Upper lobe of right lung (tissue), 1 donor: ENCODE results near the gene RNF215. TPM values are rescaled to one million over a fixed set of nuclear protein-coding genes. Genes with fewer than 3 reads are reported as not detected.
A peak's percentile ranks its signal among the peaks of the same experiment; 100 is the strongest.

Experiments
- ATAC-seq: fragments of 200-7000 bp; cut with Tn5 transposase; one replicate; pipeline ENCODE4 v1.9.1; 2020; ENCODE audit warnings: mild to moderate bottlenecking, moderate library complexity
- DNase-seq: peaks from one replicate; pipeline ENCODE4 v3.0.0-alpha.2; 2020
- H3K27ac ChIP-seq: fragments of 200-600 bp; one replicate; pipeline ENCODE4 v1.8.0; 2022
- H3K27me3 ChIP-seq: fragments of 200-600 bp; one replicate; pipeline ENCODE4 v1.8.0; 2022; ENCODE audit warnings: mild to moderate bottlenecking
- H3K36me3 ChIP-seq: fragments of 200-600 bp; one replicate; pipeline ENCODE4 v1.8.0; 2022
- H3K4me1 ChIP-seq: fragments of 200-600 bp; one replicate; pipeline ENCODE4 v1.8.0; 2022
- H3K4me3 ChIP-seq: fragments of 200-600 bp; one replicate; pipeline ENCODE4 v1.8.0; 2022; ENCODE audit warnings: mild to moderate bottlenecking
- H3K9me3 ChIP-seq: fragments of 200-600 bp; one replicate; pipeline ENCODE4 v1.8.0; 2022
- intact Hi-C: fragments of 100-400 bp; cut with DNase I; formaldehyde crosslinking; loops from one replicate; pipeline ENCODE4 v1.11.0; 2022
- total RNA-seq: library from RNA; stranded (reverse); fragmentation: NEBNext Ultra II Directional; extraction: Animal tissue kit (Norgen Biotek cat#: 25700); gene quantifications from one replicate; pipeline ENCODE4 v1.2.1, GENCODE V29; 2021
- TF ChIP-seq, protein P1 (sequence below): fragments of 200-600 bp; IDR thresholded peaks from one replicate; pipeline ENCODE4 v1.8.0; 2022; ENCODE audit warnings: antibody characterized with exemption
- donor health status: DM: no; HTN: yes; CAD: no; lungs with severe emphysema.

RNF215 gene
- total RNA-seq, 1 donor from 2014 or later, result 16.5 TPM

DNA sequence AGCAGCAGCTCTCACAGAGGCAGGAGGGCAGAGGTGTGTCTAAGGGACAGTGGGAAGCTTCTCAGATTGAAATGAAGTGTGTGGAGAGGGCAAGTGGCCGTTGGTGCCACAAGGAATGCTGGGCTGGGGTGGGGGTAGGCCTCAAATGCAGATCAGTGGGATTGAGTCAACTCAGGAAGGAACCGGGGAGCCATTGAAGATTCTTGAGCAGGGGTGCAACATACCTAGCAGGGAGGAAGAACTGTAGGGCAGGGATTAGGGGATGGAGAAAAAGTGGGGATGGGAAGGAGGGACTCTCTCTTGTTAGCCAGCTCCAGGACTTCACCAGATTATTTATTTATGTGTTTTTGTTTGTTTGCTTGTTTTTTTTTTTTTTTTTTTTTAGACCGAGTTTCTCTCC is 6.7 kb upstream of the RNF215 start:
- Histone ChIP-seq H3K27me3 (no peaks in the 10 kb centered on the region), H3K9me3 (no peaks in the 10 kb centered on the region), H3K4me3 (no peak overlapping the region), H3K4me1 (peaks cover 17% of the 10 kb centered on the region), H3K36me3 (no peaks in the 10 kb centered on the region), H3K27ac (no peak overlapping the region)
- TF ChIP-seq, protein P1, sequence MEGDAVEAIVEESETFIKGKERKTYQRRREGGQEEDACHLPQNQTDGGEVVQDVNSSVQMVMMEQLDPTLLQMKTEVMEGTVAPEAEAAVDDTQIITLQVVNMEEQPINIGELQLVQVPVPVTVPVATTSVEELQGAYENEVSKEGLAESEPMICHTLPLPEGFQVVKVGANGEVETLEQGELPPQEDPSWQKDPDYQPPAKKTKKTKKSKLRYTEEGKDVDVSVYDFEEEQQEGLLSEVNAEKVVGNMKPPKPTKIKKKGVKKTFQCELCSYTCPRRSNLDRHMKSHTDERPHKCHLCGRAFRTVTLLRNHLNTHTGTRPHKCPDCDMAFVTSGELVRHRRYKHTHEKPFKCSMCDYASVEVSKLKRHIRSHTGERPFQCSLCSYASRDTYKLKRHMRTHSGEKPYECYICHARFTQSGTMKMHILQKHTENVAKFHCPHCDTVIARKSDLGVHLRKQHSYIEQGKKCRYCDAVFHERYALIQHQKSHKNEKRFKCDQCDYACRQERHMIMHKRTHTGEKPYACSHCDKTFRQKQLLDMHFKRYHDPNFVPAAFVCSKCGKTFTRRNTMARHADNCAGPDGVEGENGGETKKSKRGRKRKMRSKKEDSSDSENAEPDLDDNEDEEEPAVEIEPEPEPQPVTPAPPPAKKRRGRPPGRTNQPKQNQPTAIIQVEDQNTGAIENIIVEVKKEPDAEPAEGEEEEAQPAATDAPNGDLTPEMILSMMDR, result no peak
- intact Hi-C loops, result loop anchor here (10.0 kb wide), 1 partner anchor 289 kb away; no protein-coding TSS in a partner anchor
- no peak for DNase-seq
- no peak for ATAC-seq

DNA sequence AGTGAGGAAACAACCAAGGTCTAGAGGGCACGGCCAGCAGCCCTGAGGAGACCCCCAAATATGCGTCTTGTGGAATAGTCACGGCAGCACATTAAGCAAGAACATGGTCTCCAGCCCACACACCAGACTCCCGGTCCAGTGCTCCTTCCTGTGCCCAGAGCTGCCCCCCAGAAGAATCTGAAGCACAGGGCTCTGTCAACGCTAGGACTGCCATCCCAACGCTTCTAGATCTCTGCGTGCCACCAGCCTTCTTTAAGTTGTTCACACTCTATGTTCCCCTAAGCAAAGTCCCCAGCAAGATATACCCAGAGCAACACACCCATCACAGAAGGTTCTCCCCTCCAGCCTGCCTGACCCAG is 6.1 kb upstream of the RNF215 start:
- H3K9me3 ChIP-seq, result no peaks in the 10 kb centered on the region
- intact Hi-C loops, result loop anchor here (10.0 kb wide), 1 partner anchor 288 kb away; no protein-coding TSS in a partner anchor
- ATAC-seq, result no peak
- DNase-seq, result no peak
- no peaks in the 10 kb centered on the region for H3K27me3 ChIP-seq
- H3K4me1 ChIP-seq, result peaks cover 17% of the 10 kb centered on the region
- H3K27ac ChIP-seq, result no peak overlapping the region
- TF ChIP-seq, protein P1, result no peak
- no peak overlapping the region for H3K4me3 ChIP-seq
- H3K36me3 ChIP-seq, result no peaks in the 10 kb centered on the region

DNA sequence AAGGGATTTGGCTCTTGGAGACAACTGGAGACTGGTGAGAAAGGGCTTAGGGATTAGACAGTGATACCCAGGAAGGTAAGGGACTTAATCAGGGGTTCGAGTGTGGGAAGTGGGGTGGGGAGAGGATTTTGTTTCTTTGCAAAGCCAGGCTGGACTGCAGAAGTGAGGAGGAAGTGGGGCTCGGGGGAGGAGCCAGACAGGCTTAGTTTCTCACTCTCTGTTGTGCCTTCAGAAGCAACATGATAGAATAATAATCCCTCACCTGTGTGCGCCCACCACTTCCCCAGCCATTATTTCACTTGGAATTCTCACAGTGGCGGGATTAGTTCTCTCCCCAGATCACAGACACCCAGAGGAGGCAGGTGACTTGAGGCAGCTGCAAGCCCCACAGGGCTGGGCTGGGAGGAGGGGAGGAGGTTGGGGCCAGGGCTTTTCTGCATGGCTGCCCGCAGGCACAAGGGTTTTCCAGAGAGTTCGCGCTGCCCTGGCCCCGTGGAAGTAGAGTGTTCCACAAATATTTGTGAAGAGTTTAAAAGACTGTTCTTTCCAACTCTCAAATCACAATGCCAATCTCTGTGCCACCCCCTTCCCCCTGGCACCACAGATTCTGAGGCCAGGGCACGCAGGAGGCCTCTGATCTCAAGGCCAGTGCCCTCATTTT is 5.6 kb upstream of the RNF215 start:
- H3K4me1 ChIP-seq, result peaks cover 17% of the 10 kb centered on the region
- DNase-seq (peak; percentile 74), ATAC-seq (peak; percentile 15)
- intact Hi-C loops, result loop anchor here (10.0 kb wide), 1 partner anchor 288 kb away; no protein-coding TSS in a partner anchor
- no peaks in the 10 kb centered on the region for H3K9me3 ChIP-seq
- no peaks in the 10 kb centered on the region for H3K36me3 ChIP-seq
- H3K27ac ChIP-seq, result no peak overlapping the region
- TF ChIP-seq, protein P1, result no peak
- no peak overlapping the region for H3K4me3 ChIP-seq
- H3K27me3 ChIP-seq, result no peaks in the 10 kb centered on the region

DNA sequence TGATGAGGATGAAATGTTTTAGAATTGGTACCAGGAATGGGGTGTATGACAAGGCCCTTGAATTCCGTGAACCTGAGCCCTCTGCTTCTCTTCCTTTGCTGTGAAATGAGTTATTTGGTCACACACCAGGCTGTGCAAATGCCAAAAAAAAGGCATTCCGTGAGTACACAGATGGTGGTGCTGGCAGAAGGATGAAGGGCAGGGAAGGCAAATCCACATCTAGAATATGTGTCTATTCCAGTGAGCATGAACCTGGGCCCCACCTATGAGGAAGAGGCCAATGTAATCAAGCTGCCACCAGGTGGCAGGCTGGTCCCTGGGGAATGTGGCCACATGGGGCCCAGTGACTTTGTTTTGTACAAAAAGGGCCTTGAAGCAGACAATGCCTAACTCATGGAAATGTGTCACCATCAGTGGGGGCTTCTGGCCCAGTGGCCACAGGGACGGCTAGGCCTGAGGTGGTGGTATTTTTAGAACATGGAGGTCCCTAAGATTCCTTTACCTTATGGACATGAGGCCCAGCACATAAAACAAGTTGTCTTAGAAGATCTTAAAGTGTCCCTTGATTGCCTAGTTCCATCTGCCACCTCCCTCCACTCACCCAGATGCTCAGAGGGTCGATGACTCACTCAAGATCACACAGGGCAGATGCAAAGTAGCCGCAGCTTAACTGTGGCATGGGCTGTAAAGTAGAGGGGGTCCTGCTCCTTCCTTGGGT is 3.9 kb upstream of the RNF215 start:
- Histone ChIP-seq H3K36me3 (no peaks in the 10 kb centered on the region), H3K9me3 (no peaks in the 10 kb centered on the region), H3K27me3 (no peaks in the 10 kb centered on the region), H3K27ac (no peak overlapping the region), H3K4me1 (peaks cover 9% of the 10 kb centered on the region), H3K4me3 (no peak overlapping the region)
- peak; percentile 83 for DNase-seq
- intact Hi-C loops, result loop anchor here (2.0 to 10.0 kb wide), 2 partner anchors 98 to 286 kb away; no protein-coding TSS in a partner anchor
- ATAC-seq, result peak; percentile 74
- TF ChIP-seq, protein P1, result peak; percentile 83

DNA sequence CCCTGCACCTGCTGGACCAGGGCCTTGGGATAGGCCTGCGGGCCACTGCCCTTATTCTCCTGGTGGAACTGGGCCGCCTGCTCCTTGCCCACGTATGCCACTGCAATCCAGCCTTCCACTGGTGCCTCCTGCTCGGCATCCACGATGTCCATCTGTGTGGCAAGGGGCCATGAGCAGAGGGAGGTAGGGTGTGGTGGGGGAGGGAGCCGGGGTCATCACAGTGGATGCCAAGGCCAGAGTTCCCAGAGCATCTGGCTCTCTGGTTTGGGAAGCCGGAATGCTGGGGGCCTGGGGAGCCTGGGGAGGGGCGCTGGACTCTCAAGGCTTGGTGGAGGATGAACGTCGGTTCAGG is 627 bp downstream of the RNF215 start:
- Histone ChIP-seq H3K27ac (no peak overlapping the region), H3K36me3 (peaks cover 6% of the 10 kb centered on the region), H3K9me3 (no peaks in the 10 kb centered on the region), H3K4me1 (peaks cover 5% of the 10 kb centered on the region), H3K27me3 (no peaks in the 10 kb centered on the region), H3K4me3 (peak overlapping the region; percentile 54)
- no peak for ATAC-seq
- DNase-seq, result no peak
- intact Hi-C loops, result loop anchor here (5.0 kb wide), 1 partner anchor 99 kb away; the partner anchor contains the start of gene CASTOR1
- TF ChIP-seq, protein P1, result no peak
